Vagina (tissue), 2 donors: ENCODE measurements around the gene RUNX2. TPM values are rescaled to one million over a fixed set of nuclear protein-coding genes. Genes with fewer than 3 reads are reported as not detected.
A peak's percentile ranks its signal among the peaks of the same experiment; 100 is the strongest.

Experiments
- DNase-seq, 2 donors: peaks; one replicate each; pipeline ENCODE4 v3.0.0-alpha.2; 2017; ENCODE audit errors: extremely low spot score in 2 of 2
- H3K27ac ChIP-seq: fragments of 200-600 bp; sonication (generic); one replicate; pipeline ENCODE4 v1.5.1; 2019
- H3K27me3 ChIP-seq: fragments of 200-600 bp; sonication (generic); one replicate; pipeline ENCODE4 v1.5.1; 2019
- H3K36me3 ChIP-seq, 2 donors: fragments of 200-600 bp; sonication (generic); one replicate each; pipeline ENCODE4 v1.5.1; 2017 to 2019
- H3K4me1 ChIP-seq: fragments of 200-600 bp; sonication (generic); one replicate; pipeline ENCODE4 v1.5.1; 2019
- H3K4me3 ChIP-seq, 2 donors: fragments of 200-600 bp; sonication (generic); 1 replicate in 1 of 2; 2 replicates in 1 of 2; pipeline ENCODE4 v1.5.1; 2016 to 2019
- H3K9me3 ChIP-seq: fragments of 200-600 bp; sonication (generic); one replicate; pipeline ENCODE4 v1.5.1; 2019
- POLR2A ChIP-seq, 2 donors: fragments of 450-650 bp; IDR thresholded peaks; one replicate each; pipeline ENCODE4 v1.6.1; 2017; ENCODE audit warnings: antibody characterized with exemption in 2 of 2, mild to moderate bottlenecking in 2 of 2, moderate library complexity in 2 of 2
- POLR2AphosphoS5 ChIP-seq, 2 donors: sonication (generic); formaldehyde crosslinking; IDR thresholded peaks; one replicate each; pipeline ENCODE4 v1.9.0; 2017; ENCODE audit warnings: antibody characterized with exemption in 2 of 2, mild to moderate bottlenecking in 2 of 2, low read depth in 1 of 2; ENCODE audit not compliant: insufficient read depth in 1 of 2
- intact Hi-C: fragments of 100-400 bp; cut with DNase I; formaldehyde crosslinking; loops from one replicate; pipeline ENCODE4 v1.15.1; 2023
- total RNA-seq: library from RNA; depleted of rRNA; stranded (reverse); fragments of >200 nt; gene quantifications from one replicate; pipeline ENCODE4 v1.2.3, GENCODE V29; 2016
- TF ChIP-seq, protein P1 (sequence below), 3 experiments: fragments of 450-650 bp in 2 of 3; fragments of 200-600 bp in 1 of 3; sonication (generic) in 1 of 3; IDR thresholded peaks; one replicate each; pipeline ENCODE4 v1.5.1; 2017 to 2019; ENCODE audit warnings: antibody characterized with exemption in 3 of 3, mild to moderate bottlenecking in 2 of 3, moderate library complexity in 2 of 3

RUNX2 gene
- total RNA-seq, 1 donor from 2014 or later, result 13.0 TPM

DNA sequence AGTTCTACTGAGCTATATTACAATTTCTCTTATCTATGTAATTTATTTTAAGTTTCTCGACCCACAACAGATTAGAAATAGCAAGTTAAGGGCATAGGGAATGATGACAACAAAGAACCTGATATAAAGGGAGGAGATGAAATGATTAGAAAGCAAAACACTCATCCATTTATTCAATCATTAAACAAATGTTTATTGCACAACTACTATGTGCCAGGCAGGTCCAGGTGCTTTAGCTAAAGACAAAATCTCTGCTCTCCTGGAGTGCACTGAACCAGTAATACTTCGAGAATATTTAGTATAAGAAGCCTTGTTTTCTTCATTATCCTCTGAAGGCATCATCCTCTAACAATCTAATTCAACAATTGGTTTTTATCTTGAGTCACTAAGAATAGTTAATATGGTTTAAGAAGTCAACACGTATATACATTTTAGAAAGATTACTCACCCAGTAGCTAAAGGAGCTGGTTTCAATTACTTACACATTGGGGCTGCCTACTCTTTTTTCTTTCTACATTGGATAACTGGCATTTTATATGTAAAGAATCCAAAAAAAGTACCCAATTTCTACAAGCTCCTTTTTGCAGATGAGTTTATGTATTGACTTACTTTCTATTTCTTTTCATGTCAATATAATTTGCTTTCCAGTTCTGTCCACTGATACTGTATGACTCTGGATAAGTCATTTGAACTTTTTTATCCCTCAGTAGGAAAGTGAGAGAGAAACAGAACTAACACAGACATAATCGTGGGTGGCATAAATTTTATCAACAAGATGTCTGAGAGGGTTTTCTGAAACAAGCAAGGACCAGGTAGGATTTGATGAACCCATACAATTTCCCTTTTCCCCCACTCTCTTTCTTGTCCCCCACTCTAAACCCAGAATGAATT is 375.0 kb downstream of the RUNX2 start:
- Histone ChIP-seq H3K27me3 (no peaks in the 10 kb centered on the region), H3K27ac (no peak overlapping the region), H3K4me1 (no peaks in the 10 kb centered on the region), H3K9me3 (no peaks in the 10 kb centered on the region), H3K4me3 (no peak overlapping the region), H3K36me3 (no peaks in the 10 kb centered on the region)
- intact Hi-C loops, result no loop called here
- TF ChIP-seq, protein P1, sequence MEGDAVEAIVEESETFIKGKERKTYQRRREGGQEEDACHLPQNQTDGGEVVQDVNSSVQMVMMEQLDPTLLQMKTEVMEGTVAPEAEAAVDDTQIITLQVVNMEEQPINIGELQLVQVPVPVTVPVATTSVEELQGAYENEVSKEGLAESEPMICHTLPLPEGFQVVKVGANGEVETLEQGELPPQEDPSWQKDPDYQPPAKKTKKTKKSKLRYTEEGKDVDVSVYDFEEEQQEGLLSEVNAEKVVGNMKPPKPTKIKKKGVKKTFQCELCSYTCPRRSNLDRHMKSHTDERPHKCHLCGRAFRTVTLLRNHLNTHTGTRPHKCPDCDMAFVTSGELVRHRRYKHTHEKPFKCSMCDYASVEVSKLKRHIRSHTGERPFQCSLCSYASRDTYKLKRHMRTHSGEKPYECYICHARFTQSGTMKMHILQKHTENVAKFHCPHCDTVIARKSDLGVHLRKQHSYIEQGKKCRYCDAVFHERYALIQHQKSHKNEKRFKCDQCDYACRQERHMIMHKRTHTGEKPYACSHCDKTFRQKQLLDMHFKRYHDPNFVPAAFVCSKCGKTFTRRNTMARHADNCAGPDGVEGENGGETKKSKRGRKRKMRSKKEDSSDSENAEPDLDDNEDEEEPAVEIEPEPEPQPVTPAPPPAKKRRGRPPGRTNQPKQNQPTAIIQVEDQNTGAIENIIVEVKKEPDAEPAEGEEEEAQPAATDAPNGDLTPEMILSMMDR (IDR thresholded peaks at IDR 0.05), result no peak
- TF ChIP-seq POLR2A (IDR thresholded peaks at IDR 0.05) (no peak), POLR2AphosphoS5 (IDR thresholded peaks at IDR 0.05; ENCODE audit: insufficient read depth in 1 of 2, low read depth in 1 of 2) (no peak)
- DNase-seq, result no peak

DNA sequence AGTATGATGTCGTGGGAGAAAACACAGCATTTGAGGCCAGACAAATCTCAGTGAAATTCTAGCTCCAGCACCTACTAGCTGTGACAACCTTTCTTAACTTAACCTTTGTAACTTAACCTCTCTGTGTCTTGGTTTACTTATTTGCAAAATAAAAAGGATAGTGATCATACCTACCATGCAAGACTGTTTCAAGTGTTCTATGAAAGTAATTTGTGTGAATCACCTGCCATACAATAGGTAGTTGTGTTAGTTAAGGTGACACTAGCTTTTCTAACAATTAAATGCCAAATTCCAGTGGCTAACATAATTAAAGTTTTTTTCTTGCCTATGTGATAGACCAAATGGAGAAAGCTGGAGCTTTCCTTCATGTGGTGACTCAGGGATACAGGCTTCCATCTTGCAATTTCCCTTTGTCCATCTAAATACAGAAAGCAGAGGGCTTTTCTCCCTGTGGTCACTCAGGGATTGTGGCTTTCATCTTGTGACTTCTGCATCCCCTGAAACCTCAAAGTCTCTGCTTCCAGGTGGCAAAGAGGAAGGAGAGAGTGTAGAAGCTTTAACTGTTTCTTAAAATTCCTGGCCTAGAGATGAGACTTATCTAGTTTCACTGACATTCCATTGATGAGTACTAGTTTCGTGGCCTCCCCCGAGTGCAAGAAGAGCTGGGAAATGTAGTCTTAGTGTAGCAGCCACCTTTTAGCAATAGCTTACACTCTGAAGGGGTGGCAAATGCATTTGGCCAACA is 376.1 kb downstream of the RUNX2 start:
- DNase-seq, result no peak
- no peak overlapping the region for H3K4me3 ChIP-seq
- H3K27ac ChIP-seq, result no peak overlapping the region
- H3K9me3 ChIP-seq, result no peaks in the 10 kb centered on the region
- H3K27me3 ChIP-seq, result no peaks in the 10 kb centered on the region
- TF ChIP-seq POLR2AphosphoS5 (IDR thresholded peaks at IDR 0.05; ENCODE audit: insufficient read depth in 1 of 2, low read depth in 1 of 2) (no peak), POLR2A (IDR thresholded peaks at IDR 0.05) (no peak)
- TF ChIP-seq, protein P1 (IDR thresholded peaks at IDR 0.05), result no peak
- intact Hi-C loops, result no loop called here
- H3K36me3 ChIP-seq, result no peaks in the 10 kb centered on the region
- no peaks in the 10 kb centered on the region for H3K4me1 ChIP-seq

DNA sequence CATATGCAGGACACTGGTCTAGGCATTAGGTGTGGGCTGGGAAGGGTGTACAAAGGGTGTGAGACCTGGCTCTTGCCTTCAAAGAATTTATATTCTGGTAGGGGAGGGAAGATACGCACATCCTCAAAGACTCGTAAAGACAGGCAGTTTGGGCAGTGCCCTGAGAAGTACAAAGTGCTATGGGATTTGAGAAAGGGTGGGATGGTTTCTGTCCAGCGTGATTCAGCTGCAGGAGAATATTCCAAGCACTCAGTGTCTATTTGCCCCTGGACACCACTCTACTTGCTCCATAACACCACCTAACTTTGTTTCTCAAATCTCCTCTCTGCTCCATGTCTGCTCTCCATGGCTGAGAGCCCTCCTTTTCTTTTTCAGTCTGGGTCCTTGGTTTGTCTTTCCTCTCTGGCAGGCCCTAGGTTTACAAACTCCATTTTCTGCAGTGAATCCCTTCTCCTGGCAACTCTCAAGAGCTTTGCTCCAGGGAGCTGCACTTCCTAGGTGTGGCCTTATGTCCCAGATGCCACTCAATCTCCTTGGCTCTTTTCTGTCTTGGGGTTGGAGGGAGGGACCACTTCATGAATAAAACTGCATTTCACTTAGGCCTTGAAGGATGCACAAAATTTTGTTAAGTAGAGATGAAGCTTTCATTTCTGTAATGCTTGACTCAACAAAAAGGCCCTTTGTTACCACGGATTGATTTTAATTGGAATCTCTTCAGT is 377.2 kb downstream of the RUNX2 start:
- H3K4me3 ChIP-seq, result no peak overlapping the region
- no peak overlapping the region for H3K27ac ChIP-seq
- no peaks in the 10 kb centered on the region for H3K27me3 ChIP-seq
- no peaks in the 10 kb centered on the region for H3K4me1 ChIP-seq
- TF ChIP-seq POLR2AphosphoS5 (IDR thresholded peaks at IDR 0.05; ENCODE audit: insufficient read depth in 1 of 2, low read depth in 1 of 2) (no peak), POLR2A (IDR thresholded peaks at IDR 0.05) (no peak)
- TF ChIP-seq, protein P1 (IDR thresholded peaks at IDR 0.05), result no peak
- H3K36me3 ChIP-seq, result no peaks in the 10 kb centered on the region
- H3K9me3 ChIP-seq, result no peaks in the 10 kb centered on the region
- peak in 1 of 2 donors; percentile 18 for DNase-seq
- intact Hi-C loops, result no loop called here

DNA sequence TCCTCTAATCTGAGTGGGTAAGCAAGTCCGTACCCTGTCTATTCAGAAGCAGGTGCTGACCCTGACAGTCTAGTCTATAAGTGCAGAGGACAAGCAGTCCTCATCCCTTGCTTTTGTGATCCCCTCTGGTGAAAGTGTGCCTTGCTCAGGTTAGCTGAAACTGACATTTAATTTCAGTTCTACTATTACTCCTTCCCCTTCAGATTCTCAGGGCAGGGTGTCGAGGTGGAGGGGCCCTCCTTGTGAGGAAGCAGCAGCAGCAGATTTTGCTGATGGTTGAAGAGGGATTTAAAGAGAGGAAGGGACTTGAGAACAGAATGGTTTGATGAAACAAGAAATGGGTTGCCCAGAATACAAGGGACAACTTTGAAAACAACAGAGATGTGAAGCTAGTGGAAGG is 378.2 kb downstream of the RUNX2 start:
- H3K4me1 ChIP-seq, result no peaks in the 10 kb centered on the region
- H3K27me3 ChIP-seq, result no peaks in the 10 kb centered on the region
- H3K36me3 ChIP-seq, result no peaks in the 10 kb centered on the region
- TF ChIP-seq POLR2AphosphoS5 (IDR thresholded peaks at IDR 0.05; ENCODE audit: insufficient read depth in 1 of 2, low read depth in 1 of 2), result no peak
- TF ChIP-seq, protein P1 (IDR thresholded peaks at IDR 0.05), result no peak
- TF ChIP-seq POLR2A (IDR thresholded peaks at IDR 0.05), result no peak
- H3K4me3 ChIP-seq, result no peak overlapping the region
- no peaks in the 10 kb centered on the region for H3K9me3 ChIP-seq
- peak in 1 of 2 donors; percentile 37 for DNase-seq
- intact Hi-C loops, result no loop called here
- no peak overlapping the region for H3K27ac ChIP-seq
